GM19351 (cell line): ENCODE results near the gene IFITM1.
"Not testable (repeated sequence)": the region's sequence is repeated elsewhere in the genome, so short reads cannot be mapped to it uniquely, and the experiment has no call there.

Experiments
- ATAC-seq: cut with Tn5 transposase; IDR thresholded peaks from one replicate; pipeline ENCODE4 v1.9.1; 2021; ENCODE audit warnings: mild to moderate bottlenecking, moderate library complexity; ENCODE audit not compliant: unreplicated experiment

The IFITM1 gene

DNA sequence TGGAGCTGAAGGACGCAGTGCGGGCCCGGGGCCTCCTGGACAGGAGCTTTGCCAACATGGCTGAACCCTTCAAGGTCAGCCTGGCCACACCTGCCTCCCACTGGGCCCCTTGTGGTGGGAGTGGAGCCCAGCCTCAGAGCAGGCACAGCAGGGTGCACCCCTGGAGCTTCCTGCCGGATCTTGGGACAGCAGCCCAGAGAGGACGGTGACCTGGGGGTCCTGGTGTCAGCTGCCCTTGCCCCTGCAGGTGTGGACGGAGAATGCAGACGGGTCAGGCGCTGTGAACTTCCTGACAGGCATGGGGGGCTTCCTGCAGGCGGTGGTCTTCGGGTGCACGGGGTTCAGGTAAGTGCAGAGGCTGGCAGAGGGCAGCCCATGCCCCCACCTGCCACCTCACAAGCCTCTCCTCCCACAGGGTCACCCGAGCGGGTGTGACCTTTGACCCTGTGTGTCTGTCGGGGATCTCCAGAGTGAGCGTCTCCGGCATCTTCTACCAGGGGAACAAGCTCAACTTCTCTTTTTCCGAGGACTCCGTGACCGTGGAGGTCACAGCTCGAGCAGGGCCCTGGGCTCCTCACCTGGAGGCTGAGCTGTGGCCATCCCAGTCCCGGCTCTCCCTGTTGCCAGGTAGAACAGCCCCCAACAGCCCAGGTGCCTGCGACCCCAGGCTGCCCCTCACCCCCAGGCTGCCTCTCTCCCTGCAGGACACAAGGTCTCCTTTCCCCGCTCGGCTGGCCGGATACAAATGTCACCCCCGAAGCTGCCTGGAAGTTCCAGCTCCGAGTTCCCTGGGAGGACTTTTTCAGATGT, 19.8 kb upstream of the IFITM1 start:
- no peak for ATAC-seq

DNA sequence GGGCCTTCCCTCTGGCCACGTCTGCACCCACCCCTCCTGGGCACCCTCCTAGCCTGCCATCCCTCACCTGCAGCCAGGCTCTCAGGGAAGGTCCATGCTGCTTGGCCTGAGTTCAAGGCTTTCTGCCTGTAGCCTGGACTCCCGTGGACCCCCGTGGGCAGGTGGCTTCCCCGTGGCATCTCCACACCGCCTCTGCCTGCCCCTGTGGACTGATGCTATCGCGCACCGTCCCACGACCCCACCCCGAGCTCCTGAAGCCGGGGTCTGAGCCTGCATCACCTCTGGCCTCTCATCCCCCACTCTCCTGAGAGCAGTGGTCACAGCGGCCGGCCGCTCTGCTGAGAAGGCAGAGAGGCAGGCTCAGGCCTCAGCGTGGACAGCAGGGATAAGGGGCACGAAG, 19.1 kb upstream of the IFITM1 start:
- no peak for ATAC-seq

DNA sequence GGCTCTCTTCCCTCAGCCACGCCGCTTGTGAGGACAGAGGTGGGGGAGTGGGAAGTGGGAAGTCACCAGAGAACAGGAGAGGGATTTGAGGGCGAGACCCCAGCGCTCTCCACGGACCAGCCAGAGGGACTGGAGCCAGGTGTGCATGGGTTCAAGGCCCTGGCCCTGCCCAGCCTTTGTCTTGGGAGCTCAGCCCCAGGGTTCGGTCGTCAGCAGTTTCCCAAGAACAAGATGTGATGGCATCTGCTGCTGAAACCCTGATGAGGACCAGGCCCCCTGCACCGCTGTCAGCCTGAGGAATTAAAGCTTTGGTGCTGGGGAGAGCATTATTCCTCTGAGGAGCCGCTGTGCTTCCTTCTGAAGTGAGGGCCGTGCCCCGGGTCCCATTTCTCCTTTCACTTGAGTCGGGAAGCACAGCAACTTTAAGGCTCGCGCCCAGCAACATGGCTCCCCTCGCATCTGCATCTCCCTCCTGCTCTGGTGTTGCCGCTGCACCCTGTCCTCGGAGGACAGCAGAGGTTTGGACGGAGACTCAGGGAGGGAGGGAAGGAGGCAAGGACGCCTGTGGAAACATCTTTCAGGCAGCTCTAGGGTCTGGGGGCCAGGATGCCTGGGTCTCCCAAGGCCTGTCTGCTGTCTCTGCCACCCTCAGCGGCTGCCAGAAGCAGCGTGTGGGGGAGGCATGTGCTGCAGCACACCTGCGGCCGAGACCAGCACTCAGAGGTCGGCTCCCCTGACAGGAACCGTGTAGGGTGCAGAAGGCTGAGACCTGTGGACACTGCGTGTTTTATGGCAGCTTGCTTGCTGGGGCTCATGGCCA, 18.3 kb upstream of the IFITM1 start:
- ATAC-seq: no peak

DNA sequence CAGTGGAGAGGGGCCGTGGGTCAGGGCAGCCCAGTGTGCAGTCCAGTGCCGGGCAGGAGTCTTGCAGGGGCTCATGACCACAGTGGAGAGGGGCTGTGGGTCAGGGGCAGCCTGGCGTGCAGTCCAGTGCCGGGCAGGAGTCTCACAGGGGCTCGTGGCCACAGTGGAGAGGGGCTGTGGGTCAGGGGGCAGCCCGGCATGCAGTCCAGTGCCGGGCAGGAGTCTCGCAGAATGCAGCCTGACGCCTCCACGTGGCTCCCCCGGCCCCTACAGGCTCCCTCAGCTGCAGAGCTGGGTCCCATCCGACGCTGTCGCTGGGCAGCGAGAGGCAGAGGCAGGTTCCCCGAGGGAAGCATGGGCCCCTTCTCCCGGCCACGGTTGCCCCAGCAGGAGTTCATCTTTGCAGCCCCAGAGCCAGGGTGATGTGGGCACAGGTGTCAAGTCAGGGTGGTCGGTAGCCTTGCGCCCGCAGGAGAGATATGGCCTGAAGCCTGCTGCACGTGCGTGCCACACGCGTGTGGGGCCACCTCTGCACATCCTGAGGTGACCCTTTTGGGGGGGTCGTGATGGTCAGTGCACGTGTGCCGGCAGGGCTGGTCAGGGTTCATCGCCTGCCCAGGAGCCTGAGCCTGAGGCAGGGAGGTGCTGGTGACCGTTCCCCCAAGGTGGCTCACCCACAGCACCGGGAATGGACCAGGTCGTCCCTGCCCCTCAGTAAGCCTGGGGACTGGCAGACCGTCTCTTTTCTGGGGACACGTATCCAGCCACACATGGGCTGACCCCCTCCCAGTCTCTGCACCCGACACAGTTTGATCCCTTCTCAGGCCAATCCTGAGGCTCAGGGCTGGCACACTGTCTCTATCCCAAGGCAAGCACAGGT, 17.4 kb upstream of the IFITM1 start:
- no peak for ATAC-seq

DNA sequence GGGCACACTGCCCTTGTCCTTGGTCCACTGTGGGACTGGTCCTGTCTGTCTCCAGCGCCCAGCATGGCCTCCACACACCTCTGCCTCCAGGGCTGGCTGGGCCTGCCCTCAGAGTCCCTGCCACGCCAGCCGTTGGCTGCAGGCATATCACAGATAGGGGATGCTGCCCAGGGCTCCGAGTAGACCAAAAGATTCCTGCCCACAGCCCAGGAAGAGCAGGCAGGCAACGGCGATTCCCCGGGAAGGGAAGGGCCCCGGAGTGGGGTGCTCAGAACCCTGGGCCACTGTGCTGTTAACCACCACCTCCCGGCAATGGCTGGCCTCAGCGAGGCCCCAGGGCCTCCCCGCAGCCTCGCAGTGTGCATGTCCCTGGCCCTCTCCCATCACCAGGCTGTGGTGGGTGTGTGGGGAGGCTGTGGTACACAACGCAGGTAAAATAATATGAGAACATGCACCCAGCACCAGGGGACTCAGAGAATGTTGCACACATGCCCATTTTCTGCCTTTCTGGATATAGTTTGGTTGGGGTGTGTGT, 16.7 kb upstream of the IFITM1 start:
- no peak for ATAC-seq

DNA sequence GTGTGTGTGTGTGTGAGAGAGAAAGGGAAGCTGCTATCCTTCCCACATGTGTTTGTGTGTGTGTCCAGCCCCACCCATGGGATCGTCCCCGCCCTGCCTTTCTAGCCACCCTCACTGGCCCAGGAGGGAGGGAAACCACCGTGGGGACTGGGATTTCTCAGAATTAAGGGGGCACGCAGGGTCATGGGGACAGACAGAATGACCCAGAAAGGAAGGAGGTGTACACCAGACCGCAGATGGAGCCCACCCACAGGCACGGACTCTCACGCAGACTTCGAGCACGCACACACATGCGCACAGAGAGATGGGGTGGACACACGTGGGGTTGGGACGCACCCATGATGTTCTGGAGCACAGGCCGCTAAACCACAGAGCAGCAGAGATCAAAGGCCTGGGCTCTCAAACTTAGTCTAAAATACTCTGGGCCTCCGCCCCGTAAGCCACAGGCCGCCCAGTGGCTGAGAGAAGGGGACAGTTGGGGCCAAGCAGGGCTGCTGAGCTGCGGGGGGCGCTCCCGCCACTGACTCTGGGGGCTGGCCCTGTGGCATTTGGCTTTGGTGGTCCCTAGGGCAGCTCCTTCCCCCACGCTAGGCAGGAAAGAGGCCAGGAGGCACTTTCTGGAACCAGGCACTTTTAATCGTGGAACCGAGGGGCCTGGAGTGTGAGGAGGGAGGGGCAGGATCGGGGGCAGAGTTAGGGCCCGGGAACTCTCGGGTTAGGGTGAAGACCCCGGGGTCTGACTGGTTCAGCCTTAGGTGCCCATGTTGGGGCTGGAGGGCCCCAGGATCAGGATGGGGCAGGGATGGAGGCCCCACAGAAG, 16.0 kb upstream of the IFITM1 start:
- no peak for ATAC-seq

DNA sequence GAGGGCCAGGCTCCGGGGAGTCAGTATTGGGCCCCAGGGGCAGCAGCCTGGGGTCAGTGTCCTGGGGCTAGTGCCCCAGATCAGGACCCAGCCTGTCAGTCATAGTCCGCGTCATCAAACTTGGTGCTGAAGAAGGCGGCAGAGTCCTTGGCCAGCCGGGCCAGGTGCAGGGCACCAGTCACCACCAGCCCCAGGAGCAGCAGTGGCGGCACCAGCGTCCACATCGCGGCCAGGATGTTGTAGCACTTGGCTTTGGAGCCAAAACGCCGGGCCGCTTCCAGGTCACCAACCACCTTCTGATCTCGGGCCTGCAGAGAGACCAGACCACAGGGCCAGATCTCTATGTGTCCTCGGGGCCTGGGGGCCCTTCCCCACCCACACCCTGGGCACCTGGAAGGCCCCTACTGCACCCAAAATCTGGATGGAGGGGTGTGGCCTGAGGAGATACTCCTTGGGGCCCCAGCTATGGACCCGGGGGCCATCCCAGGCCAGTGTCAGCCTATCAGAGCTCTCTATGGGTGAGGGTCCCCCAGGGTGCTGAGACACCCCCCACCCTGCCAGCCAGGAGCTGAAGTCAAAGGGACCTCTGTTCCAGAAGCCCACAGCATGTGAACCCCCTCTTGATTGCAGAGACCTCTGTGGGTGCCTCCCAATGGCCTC, 15.3 kb upstream of the IFITM1 start:
- no peak for ATAC-seq

DNA sequence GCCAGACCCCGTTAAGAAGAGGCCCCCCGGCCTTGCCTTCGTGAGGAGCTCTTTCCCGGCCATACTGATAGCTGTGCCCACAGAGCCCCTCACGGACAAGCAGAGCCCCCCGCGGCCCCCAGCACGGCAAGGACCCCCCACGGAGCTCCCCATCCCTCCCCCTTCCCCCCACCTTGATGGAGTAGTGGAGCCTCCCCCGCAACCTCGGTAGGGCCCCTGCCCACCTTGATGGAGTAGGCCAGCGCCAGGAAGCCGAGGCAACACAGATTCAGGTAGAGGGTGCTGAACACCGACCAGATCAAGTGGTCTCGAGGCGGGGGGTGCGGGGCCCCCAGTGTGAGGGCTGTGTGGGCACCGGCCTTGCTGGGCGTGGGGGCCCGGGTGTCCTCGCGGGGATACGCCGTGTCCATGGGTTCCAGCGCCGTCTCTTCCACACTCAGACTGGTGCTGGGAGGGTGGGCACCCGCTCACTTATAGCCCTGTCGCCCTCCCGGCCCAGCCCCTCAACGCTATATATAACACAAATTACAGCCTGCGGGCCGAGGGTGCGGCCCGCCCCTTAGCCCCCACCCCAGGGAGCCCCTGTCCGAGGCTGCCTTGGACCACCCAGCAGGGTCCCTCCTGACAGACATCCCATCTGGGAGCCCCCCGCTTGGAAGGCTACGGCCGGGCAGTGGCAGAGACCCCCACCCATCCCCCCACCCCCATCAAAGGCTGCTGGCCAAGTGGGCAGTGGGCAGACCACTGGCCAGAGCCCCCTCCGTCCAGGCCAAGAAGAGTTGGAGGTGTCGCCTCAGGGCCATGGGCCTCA, 14.6 kb upstream of the IFITM1 start, which contains the start of gene IFITM5:
Gene IFITM5, minus strand, starts transcription at position 446 of the 811 bp plus-strand sequence. Its CDS starts 36 bp downstream, at position 410.
- ATAC-seq: no peak

DNA sequence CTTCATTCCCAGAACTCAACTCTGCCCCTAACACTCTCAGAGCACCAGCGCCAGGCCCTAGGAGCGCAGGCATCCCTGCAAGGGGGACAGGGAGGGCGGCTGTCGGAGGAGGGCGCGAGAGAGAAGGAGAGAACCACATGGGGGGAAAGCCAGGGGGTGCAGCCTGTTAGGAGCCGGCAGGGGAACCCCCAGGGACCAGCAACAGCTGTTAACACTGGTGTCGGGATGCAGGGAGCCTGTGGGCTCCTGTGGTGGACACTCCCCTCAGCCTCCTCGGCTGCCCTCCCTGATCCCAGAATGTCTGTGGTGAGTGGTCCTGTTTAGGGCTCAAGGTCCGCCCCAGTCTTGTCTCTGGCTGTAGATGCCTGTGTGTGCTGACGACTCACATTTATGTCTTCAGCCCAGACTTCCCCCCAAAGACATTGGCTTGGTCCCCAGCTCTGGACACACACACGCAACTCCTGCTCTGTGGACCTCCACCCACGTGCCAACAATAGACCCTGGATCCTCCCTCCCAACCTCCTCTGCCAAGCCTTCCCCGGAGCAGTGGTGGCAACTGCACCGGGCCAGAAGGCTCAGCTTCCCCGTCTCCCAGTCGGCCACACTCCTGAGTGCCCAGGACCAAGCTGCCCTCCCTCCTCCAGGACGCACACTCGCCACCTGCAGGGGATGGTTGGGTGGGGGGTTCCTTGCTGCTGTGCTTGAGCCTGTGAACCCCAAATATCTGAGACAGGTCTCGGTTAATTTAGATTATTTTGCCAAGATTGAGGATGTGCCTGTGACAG, 13.7 kb upstream of the IFITM1 start:
- ATAC-seq: no peak

DNA sequence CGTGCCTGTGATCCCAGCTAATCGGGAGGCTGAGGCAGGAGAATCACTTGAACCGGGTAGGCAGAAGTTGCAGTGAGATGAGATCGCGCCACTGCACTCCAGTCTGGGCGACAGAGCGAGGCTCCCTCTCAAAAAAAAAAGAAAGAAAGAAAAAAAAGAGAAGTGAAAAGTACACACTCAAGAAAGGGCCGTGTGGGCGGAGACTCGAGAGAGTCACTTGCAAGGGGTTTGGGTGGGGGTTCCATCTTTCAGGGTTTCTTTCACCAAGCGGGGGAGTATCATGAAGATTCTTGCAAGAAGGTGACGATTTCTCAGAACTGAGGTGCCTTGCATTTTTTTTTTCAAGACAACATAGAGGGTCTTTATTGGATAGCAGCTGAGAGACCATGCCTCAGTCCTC, 10.5 kb upstream of the IFITM1 start:
- ATAC-seq: no peak

DNA sequence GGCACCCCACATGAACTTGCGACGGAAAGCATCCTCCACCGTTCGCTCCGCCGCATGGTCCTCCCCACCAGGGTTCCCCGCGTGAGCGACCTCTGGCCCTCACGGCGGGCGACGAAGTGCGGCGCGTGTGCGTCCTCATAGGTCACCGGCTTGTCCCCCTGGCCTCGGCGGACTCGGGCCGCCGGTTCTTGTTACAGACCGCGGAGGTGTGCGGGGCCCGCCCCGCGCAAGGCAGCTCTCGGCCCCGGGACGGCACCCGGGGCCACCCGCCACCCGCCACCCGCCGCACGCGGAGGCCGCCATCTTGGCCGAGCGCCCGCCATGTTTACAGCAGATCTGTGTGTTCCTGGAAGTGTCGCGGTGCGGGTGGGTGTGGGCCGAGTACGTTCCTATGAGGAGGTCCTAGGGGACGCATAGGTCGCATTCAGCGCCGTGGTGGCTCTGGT, 9.8 kb upstream of the IFITM1 start:
- ATAC-seq: no peak

DNA sequence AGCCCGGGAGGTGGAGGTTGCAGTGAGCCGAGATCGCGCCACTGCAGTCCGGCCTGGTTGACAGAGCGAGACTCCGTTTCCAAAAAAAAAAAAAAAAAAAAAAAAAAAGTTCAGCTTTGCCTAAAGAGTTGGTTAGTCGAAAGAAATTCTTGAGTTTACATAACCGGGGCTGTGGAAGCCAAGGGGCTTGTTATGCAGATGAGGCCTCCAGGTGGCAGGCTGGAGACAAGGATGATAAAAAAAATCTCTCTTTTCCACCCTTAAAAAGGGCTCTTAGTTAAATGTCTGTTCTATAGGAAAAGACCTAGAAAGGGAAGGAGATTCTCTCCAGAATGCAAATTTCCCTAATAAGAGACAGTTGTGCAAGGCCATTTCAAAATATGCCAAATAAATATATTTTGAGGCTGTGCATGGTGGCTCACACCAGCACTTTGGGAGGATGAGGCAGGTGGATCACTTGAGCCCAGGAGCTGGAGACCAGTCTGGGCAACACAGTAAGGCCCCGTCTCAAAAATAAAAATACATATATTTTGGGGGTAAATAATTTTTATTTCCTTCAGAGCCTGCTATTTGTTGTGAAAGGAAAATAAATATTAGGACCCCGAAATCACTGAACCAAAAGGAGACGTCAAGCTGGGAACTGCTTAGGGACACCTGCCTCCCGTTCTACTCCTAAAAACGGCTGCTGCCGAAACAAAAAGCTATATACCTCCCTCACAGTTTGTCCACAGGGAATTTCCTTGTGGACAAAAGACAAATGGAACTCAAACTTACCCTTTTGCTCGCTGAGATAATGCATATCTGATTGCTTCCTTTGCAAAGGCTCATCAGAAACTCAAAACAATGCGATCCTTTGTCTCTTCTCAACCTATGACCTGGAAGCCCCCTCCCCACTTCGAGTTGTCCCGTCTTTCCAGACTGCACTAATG, 8.7 kb upstream of the IFITM1 start:
- ATAC-seq: no peak

DNA sequence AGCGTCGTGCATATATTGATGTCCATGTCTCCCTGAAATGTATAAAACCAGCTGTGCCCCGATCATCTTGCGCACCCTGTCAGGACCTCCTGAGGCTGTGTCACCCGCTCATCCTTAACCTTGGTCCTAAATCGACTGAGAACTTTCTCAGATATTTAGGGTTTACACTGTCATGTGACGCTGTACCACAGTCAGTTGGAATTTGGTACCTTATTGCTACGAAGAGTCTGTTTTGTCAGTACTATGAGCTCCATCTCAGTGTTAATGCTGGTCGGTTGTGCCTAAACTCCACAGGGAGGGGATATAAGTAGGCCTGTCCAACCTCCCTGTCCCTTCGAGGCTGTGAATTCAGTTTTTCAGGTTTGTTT, 8.0 kb upstream of the IFITM1 start:
- ATAC-seq: no peak

DNA sequence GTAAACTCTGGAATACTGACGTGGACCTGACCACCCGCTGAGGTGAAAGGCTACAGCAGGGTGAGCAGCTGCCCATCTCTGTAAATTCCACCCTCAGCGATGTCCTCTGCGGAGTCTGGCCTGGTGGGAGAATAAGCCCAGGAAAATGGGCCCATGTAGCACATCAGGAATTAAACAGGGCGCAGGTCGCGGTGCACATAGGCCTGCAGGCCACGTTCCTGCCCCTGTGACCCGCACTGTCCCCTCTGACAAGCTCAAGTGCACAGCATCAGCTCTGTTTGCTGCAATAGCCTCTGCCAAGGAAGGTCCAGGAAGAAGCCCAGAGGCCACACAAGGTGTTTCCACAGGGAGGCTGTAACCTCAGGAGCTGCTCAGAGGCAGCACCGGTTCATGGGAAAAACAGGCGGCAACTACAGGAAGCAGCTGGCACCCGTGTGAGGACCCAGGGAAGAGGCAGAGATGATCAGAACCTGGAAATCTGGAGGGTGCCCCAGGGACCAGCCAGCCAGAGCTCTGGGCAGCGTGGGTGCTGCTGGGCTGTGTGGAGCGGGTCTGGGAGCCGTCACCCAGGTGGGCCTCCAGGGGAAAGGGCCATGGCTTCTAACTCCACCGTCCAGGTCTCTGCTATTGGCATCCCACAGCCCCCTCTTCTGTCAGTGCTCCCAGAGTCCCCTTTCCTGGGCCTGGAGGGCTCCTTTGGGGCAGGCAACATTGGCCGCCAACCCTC, 7.0 kb upstream of the IFITM1 start:
- ATAC-seq: no peak

DNA sequence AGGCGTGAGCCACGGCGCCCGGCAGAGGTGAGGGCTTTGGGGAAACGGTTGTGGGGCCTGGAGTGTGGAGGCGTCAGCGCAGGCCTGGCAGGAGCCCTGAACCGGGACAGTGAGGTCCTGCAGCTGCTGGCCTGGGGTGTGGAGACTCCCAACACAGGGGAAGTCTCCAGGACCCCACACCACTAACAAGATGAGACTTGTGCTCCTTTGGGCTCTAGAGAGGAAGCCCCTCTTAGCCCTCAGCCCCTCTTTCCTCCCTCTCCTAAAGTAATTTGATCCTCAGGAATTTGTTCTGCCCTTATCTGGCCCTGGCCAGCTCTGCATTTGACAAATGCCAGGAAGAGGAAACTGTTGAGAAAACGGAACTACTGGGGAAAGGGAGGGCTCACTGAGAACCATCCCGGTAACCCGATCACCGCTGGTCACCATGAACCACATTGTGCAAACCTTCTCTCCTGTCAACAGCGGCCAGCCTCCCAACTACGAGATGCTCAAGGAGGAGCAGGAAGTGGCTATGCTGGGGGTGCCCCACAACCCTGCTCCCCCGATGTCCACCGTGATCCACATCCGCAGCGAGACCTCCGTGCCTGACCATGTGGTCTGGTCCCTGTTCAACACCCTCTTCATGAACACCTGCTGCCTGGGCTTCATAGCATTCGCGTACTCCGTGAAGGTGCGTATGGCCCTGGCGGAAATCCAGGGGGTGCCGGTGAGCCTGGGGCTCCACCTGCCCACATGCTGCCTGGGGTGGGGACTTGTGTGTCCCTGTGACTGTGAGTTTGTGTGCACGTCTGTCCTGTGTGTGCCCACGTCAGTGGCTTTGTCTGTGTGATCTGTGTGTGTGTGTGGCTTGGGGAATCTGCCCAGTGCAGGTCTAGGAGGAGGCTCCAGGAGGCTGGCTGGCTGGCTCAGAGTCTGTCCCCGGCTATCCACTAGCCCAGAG, 5.8 kb upstream of the IFITM1 start, which contains the start of gene IFITM2:
Gene IFITM2, plus strand, starts transcription at position 51 of the 943 bp plus-strand sequence. Its CDS starts 377 bp downstream, at position 428.
- not testable (repeated sequence) for ATAC-seq
